Testis (tissue), 3 donors: Measurements from ENCODE around the gene IQCF5. TPM values are rescaled to one million over a fixed set of nuclear protein-coding genes. Genes with fewer than 3 reads are reported as not detected.

Experiments
- DNase-seq: peaks from one replicate; pipeline ENCODE4 v3.0.0-alpha.2; 2019
- H3K27ac ChIP-seq, 2 donors: fragments of 200-600 bp; sonication (generic); one replicate each; pipeline ENCODE4 v1.5.1; 2019
- H3K27me3 ChIP-seq: fragments of 200-600 bp; sonication (generic); one replicate; pipeline ENCODE4 v1.5.1; 2019
- H3K36me3 ChIP-seq: fragments of 200-600 bp; sonication (generic); one replicate; pipeline ENCODE4 v1.5.1; 2017; ENCODE audit warnings: low read depth; ENCODE audit errors: missing control alignments
- H3K4me1 ChIP-seq: fragments of 200-600 bp; sonication (generic); one replicate; pipeline ENCODE4 v1.5.1; 2019
- H3K4me3 ChIP-seq, 2 donors: fragments of 200-600 bp; sonication (generic); one replicate each; pipeline ENCODE4 v1.5.1; 2017 to 2019
- H3K9me3 ChIP-seq: fragments of 200-600 bp; sonication (generic); one replicate; pipeline ENCODE4 v1.5.1; 2017
- CTCF ChIP-seq, 3 experiments: fragments of 450-650 bp in 2 of 3; fragments of 200-600 bp in 1 of 3; sonication (generic) in 1 of 3; IDR thresholded peaks; one replicate each; pipeline ENCODE4 v1.5.1; 2016 to 2019; ENCODE audit warnings: antibody characterized with exemption in 3 of 3, mild to moderate bottlenecking in 2 of 3, moderate library complexity in 1 of 3
- POLR2A ChIP-seq: fragments of 450-650 bp; IDR thresholded peaks from one replicate; pipeline ENCODE4 v1.6.1; 2017; ENCODE audit warnings: antibody characterized with exemption, mild to moderate bottlenecking, moderate library complexity
- WGBS, 2 donors: methylation state at CpG; one replicate each; pipeline ENCODE4 v1.1.5; 2018; 5-methylcytosine and 5-hydroxymethylcytosine counted together
- intact Hi-C: fragments of 100-400 bp; cut with DNase I; formaldehyde crosslinking; loops from one replicate; pipeline ENCODE4 v1.15.1; 2023; ENCODE audit warnings: low total_unique reads
- polyA plus RNA-seq: library from polyadenylated mRNA; stranded (reverse); fragments of 350-450 nt; fragmentation: Illumina TruSeq; extraction: RNeasy Lipid Tissue Mini Kit (QIAGEN cat#74804); gene quantifications from one replicate; pipeline ENCODE4 v1.2.3, GENCODE V29; 2014; ENCODE audit warnings: low read depth, low replicate concordance; ENCODE audit not compliant: insufficient read depth
- small RNA-seq, 2 donors: library from RNA; depleted of rRNA; stranded (forward); fragments of <200 nt; gene quantifications; one replicate each; pipeline ENCODE3, GENCODE V24; 2016
- total RNA-seq, 2 donors: library from RNA; depleted of rRNA; stranded (reverse); fragments of >200 nt; gene quantifications; one replicate each; pipeline ENCODE4 v1.2.3, GENCODE V29; 2016

IQCF5 gene
- total and polyA plus RNA-seq, 3 donors from 2014 or later, result 34.3 to 114 (median 78.9) TPM

GRCh38 chr3:51830836-51831385, 44.5 kb downstream of the IQCF5 start:
- Histone ChIP-seq H3K4me3 (no peak overlapping the region), H3K27me3 (no peaks in the 10 kb centered on the region), H3K4me1 (no peaks in the 10 kb centered on the region), H3K27ac (no peak overlapping the region), H3K36me3 (no peaks in the 10 kb centered on the region), H3K9me3 (no peaks in the 10 kb centered on the region)
- no peak for TF ChIP-seq CTCF (IDR thresholded peaks at IDR 0.05)
- TF ChIP-seq POLR2A, result no peak
- DNase-seq, result no peak
- intact Hi-C loops, result no loop called here
- WGBS, 2 donors, result 64 to 72% methylated on average over 4 of the region's 4 CpGs

DNA sequence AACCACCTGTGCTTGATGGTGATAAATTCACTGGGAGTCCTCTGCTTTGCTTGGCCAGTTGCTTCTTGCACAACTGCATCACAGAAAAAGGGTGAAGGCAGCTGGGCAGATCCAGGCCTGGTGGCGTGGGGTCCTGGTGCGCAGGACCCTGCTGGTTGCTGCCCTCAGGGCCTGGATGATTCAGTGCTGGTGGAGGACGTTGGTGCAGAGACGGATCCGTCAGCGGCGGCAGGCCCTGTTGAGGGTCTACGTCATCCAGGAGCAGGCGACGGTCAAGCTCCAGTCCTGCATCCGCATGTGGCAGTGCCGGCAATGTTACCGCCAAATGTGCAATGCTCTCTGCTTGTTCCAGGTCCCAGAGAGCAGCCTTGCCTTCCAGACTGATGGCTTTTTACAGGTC, 45.1 kb downstream of the IQCF5 start:
- Histone ChIP-seq H3K9me3 (no peaks in the 10 kb centered on the region), H3K27ac (no peak overlapping the region), H3K36me3 (no peaks in the 10 kb centered on the region), H3K4me1 (no peaks in the 10 kb centered on the region), H3K4me3 (no peak overlapping the region), H3K27me3 (no peaks in the 10 kb centered on the region)
- DNase-seq, result no peak
- TF ChIP-seq POLR2A (no peak), CTCF (IDR thresholded peaks at IDR 0.05) (no peak)
- intact Hi-C loops, result no loop called here
- 91 to 96% methylated on average over 12 to 13 of the region's 13 CpGs for WGBS, 2 donors

GRCh38 chr3:51828297-51828696, 47.1 kb downstream of the IQCF5 start:
- Histone ChIP-seq H3K4me3 (no peak overlapping the region), H3K27ac (no peak overlapping the region), H3K36me3 (no peaks in the 10 kb centered on the region), H3K27me3 (no peaks in the 10 kb centered on the region), H3K4me1 (no peaks in the 10 kb centered on the region), H3K9me3 (no peaks in the 10 kb centered on the region)
- TF ChIP-seq CTCF (IDR thresholded peaks at IDR 0.05) (no peak), POLR2A (no peak)
- intact Hi-C loops, result no loop called here
- 92 to 94% methylated on average over 1 of the region's 1 CpG for WGBS, 2 donors
- DNase-seq, result no peak

Small RNA genes lying within 50 kb of the gene (small RNA-seq; reads per million reads assigned to genes)
- gene RN7SL504P, result 0 reads per million in 2 donors

Other genes starting within 250 kb of the IQCF5 start
- 100 to 1,000 TPM; 241 to 251 TPM for gene TEX264, start 204.3 kb downstream of the IQCF5 start, total RNA-seq
- gene TEX264, start 204.3 kb downstream of the IQCF5 start, polyA plus RNA-seq, result 252 TPM
- 10 to 100 TPM; 16.9 to 34.7 TPM for gene GRM2, start 168.5 kb downstream of the IQCF5 start, total RNA-seq
- 10.7 TPM for gene GRM2, start 168.5 kb downstream of the IQCF5 start, polyA plus RNA-seq
- 10 to 100 TPM; 12.3 to 23.4 TPM for gene IQCF6, start 96.4 kb downstream of the IQCF5 start, total RNA-seq
- 30.4 TPM for gene IQCF6, start 96.4 kb downstream of the IQCF5 start, polyA plus RNA-seq
- 10 to 100 TPM; 20.1 to 78.0 TPM for gene IQCF2, start 14.0 kb downstream of the IQCF5 start, total RNA-seq
- gene IQCF2, start 14.0 kb downstream of the IQCF5 start, polyA plus RNA-seq, result 65.9 TPM
- gene IQCF1, start 27.8 kb upstream of the IQCF5 start, total RNA-seq, result 10 to 100 TPM; 35.3 to 90.1 TPM
- 110 TPM for gene IQCF1, start 27.8 kb upstream of the IQCF5 start, polyA plus RNA-seq
- 10 to 100 TPM; 11.6 to 18.1 TPM for gene RRP9, start 66.3 kb upstream of the IQCF5 start, total RNA-seq
- gene RRP9, start 66.3 kb upstream of the IQCF5 start, polyA plus RNA-seq, result 18.7 TPM
- 10 to 100 TPM; 17.5 to 24.7 TPM for gene PARP3, start 66.8 kb upstream of the IQCF5 start, total RNA-seq
- gene PARP3, start 66.8 kb upstream of the IQCF5 start, polyA plus RNA-seq, result 18.2 TPM
- gene GPR62, start 79.8 kb upstream of the IQCF5 start, total RNA-seq, result under 1 TPM; 0.39 to 0.50 TPM
- 0.18 TPM for gene GPR62, start 79.8 kb upstream of the IQCF5 start, polyA plus RNA-seq
- 10 to 100 TPM; 47.1 to 54.1 TPM for gene PCBP4, start 91.9 kb upstream of the IQCF5 start, total RNA-seq
- 35.8 TPM for gene PCBP4, start 91.9 kb upstream of the IQCF5 start, polyA plus RNA-seq
- 10 to 100 TPM; 26.7 to 27.1 TPM for gene ABHD14B, start 98.4 kb upstream of the IQCF5 start, total RNA-seq
- gene ABHD14B, start 98.4 kb upstream of the IQCF5 start, polyA plus RNA-seq, result 26.0 TPM
- gene ABHD14A, start 99.5 kb upstream of the IQCF5 start, total RNA-seq, result 10 to 100 TPM; 38.9 to 51.6 TPM
- gene ABHD14A, start 99.5 kb upstream of the IQCF5 start, polyA plus RNA-seq, result 27.7 TPM
- gene ACY1, start 107.9 kb upstream of the IQCF5 start, total RNA-seq, result 10 to 100 TPM; 16.0 to 17.1 TPM
- 26.7 TPM for gene ACY1, start 107.9 kb upstream of the IQCF5 start, polyA plus RNA-seq
- gene RPL29, start 120.3 kb upstream of the IQCF5 start, total RNA-seq, result 100 to 1,000 TPM; 491 to 999 TPM
- 965 TPM for gene RPL29, start 120.3 kb upstream of the IQCF5 start, polyA plus RNA-seq
- 10 to 100 TPM; 40.6 to 48.8 TPM for gene DUSP7, start 181.0 kb upstream of the IQCF5 start, total RNA-seq
- 25.1 TPM for gene DUSP7, start 181.0 kb upstream of the IQCF5 start, polyA plus RNA-seq